Retinal pigment epithelial cell (primary cell): Measurements from ENCODE around the gene HLA-A.
A peak's percentile ranks its signal among the peaks of the same experiment; 100 is the strongest.

Source experiments
- DNase-seq: peaks from one replicate; pipeline ENCODE4 v3.0.0-alpha.2; 2010; ENCODE audit warnings: low read depth
- H3K4me3 ChIP-seq: 2 replicates; pipeline ENCODE4 v1.5.1; 2011; ENCODE audit warnings: mild to moderate bottlenecking, low read length, control low read depth, moderate library complexity
- TF ChIP-seq, protein P1 (sequence below): conservative IDR thresholded peaks from 2 replicates; pipeline ENCODE4 v1.5.1; 2011; ENCODE audit warnings: low read depth, low read length, control low read depth, inconsistent platforms

The HLA-A gene

DNA sequence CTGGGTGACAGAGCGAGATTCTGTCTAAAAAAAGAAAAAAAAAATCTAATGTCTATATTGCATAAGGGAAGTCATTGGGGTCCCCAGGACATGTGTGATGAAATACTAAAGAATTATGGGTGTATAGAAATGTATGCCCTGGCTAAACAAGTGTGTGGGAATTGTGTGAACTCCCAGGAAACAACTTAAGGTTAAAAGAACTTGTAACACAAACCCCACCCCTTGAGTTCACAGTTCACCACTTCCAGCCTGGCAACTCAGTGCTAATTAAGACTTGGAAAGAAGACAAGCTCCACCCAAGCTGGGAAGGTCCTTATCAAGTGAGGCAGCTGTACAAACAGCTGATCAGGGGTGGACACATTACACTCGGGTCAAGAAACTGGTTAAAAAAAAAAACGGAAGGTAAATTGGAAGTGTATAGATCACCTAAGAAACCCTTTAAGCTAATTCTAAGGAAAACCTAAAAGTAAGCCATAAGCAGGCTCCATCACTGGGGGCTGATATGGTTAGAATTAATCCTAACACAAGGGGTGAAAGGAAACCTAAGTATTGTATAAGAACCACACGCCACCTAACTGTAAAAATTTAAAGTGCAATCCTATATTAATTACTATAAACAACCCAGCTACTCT, 25.2 kb downstream of the HLA-A start:
- TF ChIP-seq, protein P1, sequence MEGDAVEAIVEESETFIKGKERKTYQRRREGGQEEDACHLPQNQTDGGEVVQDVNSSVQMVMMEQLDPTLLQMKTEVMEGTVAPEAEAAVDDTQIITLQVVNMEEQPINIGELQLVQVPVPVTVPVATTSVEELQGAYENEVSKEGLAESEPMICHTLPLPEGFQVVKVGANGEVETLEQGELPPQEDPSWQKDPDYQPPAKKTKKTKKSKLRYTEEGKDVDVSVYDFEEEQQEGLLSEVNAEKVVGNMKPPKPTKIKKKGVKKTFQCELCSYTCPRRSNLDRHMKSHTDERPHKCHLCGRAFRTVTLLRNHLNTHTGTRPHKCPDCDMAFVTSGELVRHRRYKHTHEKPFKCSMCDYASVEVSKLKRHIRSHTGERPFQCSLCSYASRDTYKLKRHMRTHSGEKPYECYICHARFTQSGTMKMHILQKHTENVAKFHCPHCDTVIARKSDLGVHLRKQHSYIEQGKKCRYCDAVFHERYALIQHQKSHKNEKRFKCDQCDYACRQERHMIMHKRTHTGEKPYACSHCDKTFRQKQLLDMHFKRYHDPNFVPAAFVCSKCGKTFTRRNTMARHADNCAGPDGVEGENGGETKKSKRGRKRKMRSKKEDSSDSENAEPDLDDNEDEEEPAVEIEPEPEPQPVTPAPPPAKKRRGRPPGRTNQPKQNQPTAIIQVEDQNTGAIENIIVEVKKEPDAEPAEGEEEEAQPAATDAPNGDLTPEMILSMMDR = peak; percentile 24
- peak; percentile 34 for DNase-seq
- no peak overlapping the region for H3K4me3 ChIP-seq

DNA sequence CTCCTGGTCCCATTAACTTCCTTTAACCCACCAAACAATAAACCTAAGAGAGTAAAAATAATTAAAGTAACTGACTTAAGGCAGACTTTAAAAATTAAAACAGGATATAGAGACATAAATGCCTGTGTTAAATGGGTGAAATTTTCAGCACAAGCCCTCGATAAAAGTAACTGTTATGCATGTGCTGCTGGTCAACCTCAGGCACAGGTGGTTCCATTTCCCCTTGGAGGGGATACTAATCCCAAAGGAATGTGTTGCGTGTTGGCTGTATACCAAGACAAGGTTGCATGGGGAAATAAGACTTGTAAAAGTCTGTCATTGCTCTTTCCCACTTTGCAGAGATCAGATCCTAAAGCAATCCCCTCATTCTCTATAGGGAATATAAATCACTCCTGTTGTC, 25.8 kb downstream of the HLA-A start:
- no peak overlapping the region for H3K4me3 ChIP-seq
- TF ChIP-seq, protein P1 = no peak
- peak; percentile 32 for DNase-seq

DNA sequence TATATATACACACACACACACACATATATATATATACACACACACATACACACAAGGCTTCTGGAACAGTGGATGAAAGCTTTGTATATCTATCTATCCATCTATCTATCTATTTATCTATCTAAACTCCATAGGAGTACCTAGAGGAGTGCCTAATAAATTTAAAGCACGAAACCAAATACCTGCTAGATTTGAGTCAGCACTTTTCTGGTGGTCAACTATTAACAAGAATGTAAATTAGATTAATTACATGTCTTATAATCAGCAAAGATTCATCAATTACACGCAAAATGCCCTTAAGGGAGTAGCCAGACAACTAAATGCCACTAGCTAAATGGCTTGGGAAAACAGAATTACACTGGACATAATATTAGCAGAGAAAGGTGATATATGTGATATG, 26.6 kb downstream of the HLA-A start:
- no peak overlapping the region for H3K4me3 ChIP-seq
- TF ChIP-seq, protein P1 = no peak
- no peak for DNase-seq

DNA sequence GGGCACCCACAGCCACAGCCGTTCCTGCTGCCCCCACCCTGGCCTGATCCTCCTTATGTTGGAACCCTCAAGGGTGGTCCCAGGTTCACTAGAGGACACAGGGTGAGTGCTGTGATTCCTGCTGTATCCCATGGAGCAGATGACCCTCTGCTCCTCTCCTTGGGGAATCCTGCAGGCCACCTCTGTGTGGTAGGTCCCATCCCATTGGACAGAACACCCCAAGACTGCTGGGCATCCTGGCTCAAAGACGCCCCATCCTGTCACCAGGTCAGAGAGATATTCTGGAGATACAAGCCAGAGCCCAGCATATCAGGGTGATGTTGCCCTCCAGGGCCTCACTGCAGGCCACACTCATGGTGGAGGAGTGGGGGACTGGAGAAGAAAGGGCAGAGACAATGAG, 28.4 kb downstream of the HLA-A start:
- TF ChIP-seq, protein P1 = no peak
- no peak for DNase-seq
- H3K4me3 ChIP-seq = no peak overlapping the region

DNA sequence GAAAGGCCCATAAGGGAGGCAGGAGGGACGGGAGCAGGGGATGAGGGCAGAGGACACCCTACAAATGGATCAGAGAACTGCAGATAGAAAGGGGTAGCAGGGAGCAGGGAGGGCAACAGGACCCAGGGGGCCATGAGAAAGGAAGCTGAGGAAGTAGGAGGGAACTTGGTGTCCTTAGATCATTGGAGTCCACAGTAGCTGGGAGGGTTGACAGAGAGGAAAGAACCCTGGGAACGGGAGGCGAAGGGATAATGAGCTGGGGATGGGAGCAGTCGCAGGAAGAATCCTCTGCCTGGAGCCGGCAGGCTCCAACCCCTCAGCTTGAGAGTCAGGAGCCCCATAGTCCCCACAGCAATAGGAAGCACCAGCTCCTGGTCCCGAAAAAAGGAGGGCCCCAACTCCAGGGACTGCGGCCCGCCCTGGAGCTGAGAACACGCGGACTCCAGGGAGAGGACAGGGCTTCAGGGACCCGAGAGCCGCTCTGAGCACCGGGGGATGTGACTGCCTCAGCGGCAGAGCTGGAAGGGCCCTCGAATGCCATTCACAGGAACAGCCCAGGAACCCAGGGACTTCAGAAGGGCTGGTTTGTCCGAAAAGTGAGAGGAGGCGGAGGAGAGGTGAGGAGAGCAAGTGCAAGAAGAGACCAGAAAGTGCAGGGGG, 32.7 kb downstream of the HLA-A start:
- TF ChIP-seq, protein P1 = no peak
- H3K4me3 ChIP-seq = peak overlapping the region; percentile 17
- no peak for DNase-seq

DNA sequence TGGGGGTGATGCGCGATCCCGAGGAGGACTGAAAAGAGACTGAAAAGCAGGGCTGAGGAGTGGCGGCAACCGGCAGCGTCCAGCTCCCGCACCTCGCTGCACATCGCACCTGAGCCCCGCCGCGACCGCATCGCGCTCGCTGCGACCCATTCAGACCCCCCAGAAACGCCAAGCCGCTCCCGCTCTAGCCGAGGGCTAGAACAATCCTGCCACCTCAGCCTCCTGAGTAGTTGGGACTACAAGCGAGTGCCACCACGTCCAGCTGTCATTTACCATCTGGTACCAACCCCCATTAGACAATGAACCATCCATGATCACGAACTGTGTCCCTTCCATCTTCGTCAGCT, 33.2 kb downstream of the HLA-A start:
- TF ChIP-seq, protein P1 = no peak
- peak overlapping the region; percentile 17 for H3K4me3 ChIP-seq
- DNase-seq = no peak

DNA sequence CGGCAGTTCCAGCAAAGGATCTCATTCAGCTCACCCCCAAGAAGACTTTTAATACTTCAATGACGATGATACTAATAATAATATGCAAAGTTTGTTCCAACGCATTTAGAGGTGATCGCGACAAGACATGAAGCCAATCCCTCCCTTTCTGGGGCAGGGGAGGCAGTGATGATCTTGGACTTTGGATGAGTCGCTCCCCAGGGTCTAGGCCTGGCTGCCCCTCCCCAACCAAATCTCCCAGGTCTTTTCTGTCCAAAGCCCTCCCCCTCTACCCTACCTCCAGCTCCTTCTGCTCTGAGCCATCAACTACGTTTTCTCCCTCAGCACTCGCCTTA, 33.9 kb downstream of the HLA-A start:
- H3K4me3 ChIP-seq = peak overlapping the region; percentile 62
- DNase-seq = no peak
- TF ChIP-seq, protein P1 = no peak
